Body of pancreas (tissue), 4 donors: ENCODE measurements around the gene RNU6-7. TPM values are rescaled to one million over a fixed set of nuclear protein-coding genes. Genes with fewer than 3 reads are reported as not detected.

ENCODE experiments used
- ATAC-seq: fragments of 150-250 bp; one replicate; pipeline ENCODE4 v1.9.1; 2016
- DNase-seq, 4 donors: peaks; one replicate each; pipeline ENCODE4 v3.0.0-alpha.2; 2019
- H3K27ac ChIP-seq, 4 donors: fragments of 200-600 bp; sonication (generic); 1 replicate in 3 of 4; 2 replicates in 1 of 4; pipeline versions ENCODE4 v1.5.1 to v1.6.1; 2016 to 2019; ENCODE audit warnings: mild to moderate bottlenecking in 1 of 4, mixed read lengths in 1 of 4, moderate library complexity in 1 of 4
- H3K27me3 ChIP-seq, 2 donors: fragments of 200-600 bp; sonication (generic); one replicate each; pipeline ENCODE4 v1.6.0; 2016; ENCODE audit warnings: mild to moderate bottlenecking in 1 of 2
- H3K36me3 ChIP-seq, 2 donors: fragments of 200-600 bp; sonication (generic); replicated peaks in 1 of 2; 2 replicates each; pipeline ENCODE4 v1.5.1; 2016; ENCODE audit warnings: low read depth in 2 of 2; ENCODE audit not compliant: insufficient read depth in 1 of 2
- H3K4me1 ChIP-seq: fragments of 200-600 bp; sonication (generic); one replicate; pipeline ENCODE4 v1.6.0; 2016
- H3K4me3 ChIP-seq, 2 donors: fragments of 200-600 bp; sonication (generic); 1 replicate in 1 of 2; 2 replicates in 1 of 2; pipeline ENCODE4 v1.5.1; 2016 to 2019
- H3K9me3 ChIP-seq, 3 donors: fragments of 200-600 bp; sonication (generic); 1 replicate in 2 of 3; 2 replicates in 1 of 3; pipeline ENCODE4 v1.5.1; 2016
- POLR2A ChIP-seq, 3 donors: fragments of 450-650 bp; IDR thresholded peaks; one replicate each; pipeline ENCODE4 v1.6.1; 2016; ENCODE audit warnings: antibody characterized with exemption in 3 of 3, mild to moderate bottlenecking in 2 of 3
- WGBS, 2 donors: methylation state at CpG; one replicate each; pipeline ENCODE4 v1.1.5; 2017; 5-methylcytosine and 5-hydroxymethylcytosine counted together
- intact Hi-C: fragments of 100-400 bp; cut with DNase I; formaldehyde crosslinking; loops from one replicate; pipeline ENCODE4 v1.15.1; 2023
- total RNA-seq, 2 donors: library from RNA; depleted of rRNA; stranded (reverse); fragments of >200 nt; gene quantifications; one replicate each; pipeline ENCODE4 v1.1.0, GENCODE V29; 2016
- TF ChIP-seq, protein P1 (sequence below), 7 experiments: fragments of 450-650 bp in 4 of 7; fragments of 200-600 bp in 3 of 7; sonication (generic) in 3 of 7; IDR thresholded peaks; one replicate each; pipeline ENCODE4 v1.5.1; 2016 to 2019; ENCODE audit warnings: antibody characterized with exemption in 7 of 7

Gene RNU6-7
- total RNA-seq, 2 donors from 2014 or later, result not detected

GRCh38 chr14:32200368-32201192 lies 1.3 kb upstream of the RNU6-7 start:
- intact Hi-C loops, result no loop called here
- H3K4me3 ChIP-seq, result peak overlapping the region in 1 of 2 donors; percentile 67
- TF ChIP-seq, protein P1, sequence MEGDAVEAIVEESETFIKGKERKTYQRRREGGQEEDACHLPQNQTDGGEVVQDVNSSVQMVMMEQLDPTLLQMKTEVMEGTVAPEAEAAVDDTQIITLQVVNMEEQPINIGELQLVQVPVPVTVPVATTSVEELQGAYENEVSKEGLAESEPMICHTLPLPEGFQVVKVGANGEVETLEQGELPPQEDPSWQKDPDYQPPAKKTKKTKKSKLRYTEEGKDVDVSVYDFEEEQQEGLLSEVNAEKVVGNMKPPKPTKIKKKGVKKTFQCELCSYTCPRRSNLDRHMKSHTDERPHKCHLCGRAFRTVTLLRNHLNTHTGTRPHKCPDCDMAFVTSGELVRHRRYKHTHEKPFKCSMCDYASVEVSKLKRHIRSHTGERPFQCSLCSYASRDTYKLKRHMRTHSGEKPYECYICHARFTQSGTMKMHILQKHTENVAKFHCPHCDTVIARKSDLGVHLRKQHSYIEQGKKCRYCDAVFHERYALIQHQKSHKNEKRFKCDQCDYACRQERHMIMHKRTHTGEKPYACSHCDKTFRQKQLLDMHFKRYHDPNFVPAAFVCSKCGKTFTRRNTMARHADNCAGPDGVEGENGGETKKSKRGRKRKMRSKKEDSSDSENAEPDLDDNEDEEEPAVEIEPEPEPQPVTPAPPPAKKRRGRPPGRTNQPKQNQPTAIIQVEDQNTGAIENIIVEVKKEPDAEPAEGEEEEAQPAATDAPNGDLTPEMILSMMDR (IDR thresholded peaks at IDR 0.05), result no peak
- no peak for TF ChIP-seq POLR2A (IDR thresholded peaks at IDR 0.05)
- peak overlapping the region; percentile 37 to 96 (median 87) for H3K27ac ChIP-seq
- no peaks in the 10 kb centered on the region for H3K9me3 ChIP-seq
- DNase-seq (no peak), ATAC-seq (no peak)
- H3K4me1 ChIP-seq, result peaks cover 10% of the 10 kb centered on the region
- H3K27me3 ChIP-seq, result no peaks in the 10 kb centered on the region
- 4 to 5% methylated on average over 14 of the region's 14 CpGs for WGBS, 2 donors
- H3K36me3 ChIP-seq, result no peaks in the 10 kb centered on the region

DNA sequence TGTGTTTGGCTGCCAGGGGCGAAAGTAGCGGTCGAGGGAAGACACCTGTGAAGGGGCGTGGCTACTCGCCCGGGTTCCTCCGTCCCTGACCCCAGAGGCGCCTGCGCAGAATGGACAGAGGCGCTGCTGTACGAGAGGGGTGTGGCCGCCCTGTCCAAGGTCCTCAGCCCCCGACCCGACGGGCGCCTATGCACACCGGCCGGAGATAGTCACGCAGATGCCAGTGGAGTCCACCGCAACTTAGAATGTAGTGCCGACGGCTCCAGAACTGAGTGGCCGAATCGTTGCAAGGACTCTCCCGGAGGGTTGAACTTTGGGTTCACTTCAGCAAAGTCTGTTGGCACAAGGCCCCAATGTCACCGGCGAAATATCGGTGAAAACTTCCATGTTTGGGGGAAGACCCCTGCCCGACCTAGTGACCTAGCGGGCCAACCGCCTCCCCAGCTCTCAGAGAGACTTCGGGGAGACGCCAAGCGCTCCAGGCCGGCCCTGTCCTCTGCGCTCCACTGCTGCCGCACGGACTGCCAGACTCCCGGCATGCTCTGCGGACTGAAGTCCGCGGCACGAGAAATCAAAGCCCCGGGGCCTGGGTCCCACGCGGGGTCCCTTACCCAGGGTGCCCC lies 541 bp upstream of the RNU6-7 start:
- no peaks in the 10 kb centered on the region for H3K27me3 ChIP-seq
- no peaks in the 10 kb centered on the region for H3K9me3 ChIP-seq
- 0% methylated on average over 5 to 46 of the region's 46 CpGs for WGBS, 2 donors
- H3K27ac ChIP-seq, result peak overlapping the region; percentile 37 to 96 (median 87)
- H3K4me1 ChIP-seq, result peaks cover 10% of the 10 kb centered on the region
- intact Hi-C loops, result no loop called here
- no peaks in the 10 kb centered on the region for H3K36me3 ChIP-seq
- ATAC-seq (peak; percentile 57), DNase-seq (peak; percentile 82 to 90 (median 88))
- TF ChIP-seq POLR2A (IDR thresholded peaks at IDR 0.05), result peak in 2 of 3 donors; percentile 37 to 50
- TF ChIP-seq, protein P1 (IDR thresholded peaks at IDR 0.05), result peak in 2 of 7 experiments; percentile 4 to 10
- peak overlapping the region; percentile 47 to 67 for H3K4me3 ChIP-seq

GRCh38 chr14:32202491-32202997 lies 699 bp downstream of the RNU6-7 start:
- intact Hi-C loops, result no loop called here
- H3K9me3 ChIP-seq, result no peaks in the 10 kb centered on the region
- no peaks in the 10 kb centered on the region for H3K27me3 ChIP-seq
- 2 to 4% methylated on average over 8 of the region's 8 CpGs for WGBS, 2 donors
- H3K4me1 ChIP-seq, result peaks cover 10% of the 10 kb centered on the region
- H3K27ac ChIP-seq, result peak overlapping the region; percentile 29 to 96 (median 87)
- H3K36me3 ChIP-seq, result no peaks in the 10 kb centered on the region
- ATAC-seq, result no peak
- no peak overlapping the region for H3K4me3 ChIP-seq
- no peak for DNase-seq
- TF ChIP-seq POLR2A (IDR thresholded peaks at IDR 0.05), result no peak
- TF ChIP-seq, protein P1 (IDR thresholded peaks at IDR 0.05), result no peak

DNA sequence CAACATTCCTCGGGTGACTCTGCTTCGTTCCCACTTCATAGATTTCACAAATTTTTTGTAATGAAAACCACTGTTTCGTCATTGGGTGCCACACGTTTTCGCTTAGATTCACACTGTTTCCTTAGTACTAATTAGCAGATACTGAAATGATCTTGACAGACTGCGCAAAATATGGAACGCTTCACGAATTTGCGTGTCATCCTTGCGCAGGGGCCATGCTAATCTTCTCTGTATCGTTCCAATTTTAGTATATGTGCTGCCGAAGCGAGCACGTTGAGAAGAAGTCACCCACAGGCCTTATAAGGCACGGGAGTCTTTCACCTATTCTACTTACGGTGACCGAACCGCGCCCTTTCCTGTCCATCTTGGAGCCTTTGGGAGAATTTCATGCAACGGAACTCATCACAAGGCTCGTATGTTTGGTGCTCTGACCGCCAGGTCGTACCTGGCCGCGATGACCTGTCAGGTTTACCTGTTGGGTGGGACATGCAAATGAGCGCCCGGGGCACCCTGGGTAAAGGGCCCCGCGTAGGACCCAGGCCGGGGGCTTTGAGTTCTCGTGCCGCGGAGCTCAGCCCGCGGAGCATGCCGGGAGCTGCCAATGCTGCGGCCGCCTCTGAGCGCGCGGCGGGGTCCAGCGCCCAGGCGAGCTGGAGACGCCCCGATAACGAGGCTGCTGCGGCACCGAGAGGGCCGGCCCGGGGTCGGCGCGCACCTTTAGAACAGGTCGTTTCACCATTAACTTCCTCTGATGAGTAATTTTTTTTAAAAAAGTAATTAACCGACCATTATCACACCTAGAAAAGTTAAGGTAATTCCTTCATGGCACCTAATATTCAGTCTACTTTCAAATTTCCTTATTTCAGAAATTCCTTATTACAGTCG lies 1.4 kb downstream of the RNU6-7 start, which contains the start of gene RNU6-8:
Gene RNU6-8 (minus strand): TSS at position 272 of the 885 bp plus-strand sequence.
- TF ChIP-seq, protein P1 (IDR thresholded peaks at IDR 0.05), result peak in 2 of 7 experiments; percentile 8 to 10
- TF ChIP-seq POLR2A (IDR thresholded peaks at IDR 0.05), result peak in 2 of 3 donors; percentile 67 to 72
- Histone ChIP-seq H3K27ac (peak within 1 kb of the TSS; percentile 29 to 96 (median 87)), H3K27me3 (no peaks in the 10 kb centered on the region), H3K36me3 (no peaks in the 10 kb centered on the region), H3K9me3 (no peaks in the 10 kb centered on the region), H3K4me1 (peaks cover 10% of the 10 kb centered on the region), H3K4me3 (peak within 1 kb of the TSS; percentile 8 to 67)
- 0 to 1% methylated on average over 31 to 57 of the region's 57 CpGs for WGBS, 2 donors
- intact Hi-C loops, result no loop called here
- DNase-seq (peak; percentile 89 to 94 (median 92)), ATAC-seq (peak; percentile 92)
